Lung (tissue), 12 donors: ENCODE results near the gene BRWD1. TPM values are rescaled to one million over a fixed set of nuclear protein-coding genes. Genes with fewer than 3 reads are reported as not detected.

Experiments used
- ATAC-seq: fragments of 200-7000 bp; cut with Tn5 transposase; one replicate; pipeline ENCODE4 v1.9.1; 2020; ENCODE audit warnings: moderate number of reproducible peaks; ENCODE audit not compliant: insufficient read depth, low FRiP score
- DNase-seq, 3 donors: peaks; one replicate each; pipeline ENCODE4 v3.0.0-alpha.2; 2013 to 2017
- H3K27ac ChIP-seq, 2 donors: one replicate each; pipeline ENCODE4 v1.5.1; 2013; ENCODE audit warnings: mild to moderate bottlenecking in 2 of 2, moderate library complexity in 2 of 2, control low read depth in 1 of 2, inconsistent platforms in 1 of 2, low read depth in 1 of 2, low read length in 1 of 2
- H3K27me3 ChIP-seq, 3 donors: one replicate each; pipeline ENCODE4 v1.5.1; 2013; ENCODE audit warnings: low read length in 2 of 3; ENCODE audit not compliant: control insufficient read depth in 3 of 3, insufficient read depth in 3 of 3
- H3K36me3 ChIP-seq, 4 donors: one replicate each; pipeline ENCODE4 v1.5.1; 2013; ENCODE audit warnings: low read length in 4 of 4, mild to moderate bottlenecking in 1 of 4, moderate library complexity in 1 of 4; ENCODE audit not compliant: control insufficient read depth in 4 of 4, insufficient read depth in 4 of 4
- H3K4me1 ChIP-seq, 5 donors: one replicate each; pipeline ENCODE4 v1.5.1; 2013; ENCODE audit warnings: low read length in 5 of 5, mild to moderate bottlenecking in 2 of 5, moderate library complexity in 1 of 5; ENCODE audit not compliant: control insufficient read depth in 5 of 5, insufficient read depth in 5 of 5
- H3K4me3 ChIP-seq: one replicate; pipeline ENCODE4 v1.5.1; 2013; ENCODE audit warnings: mild to moderate bottlenecking, control low read depth, moderate library complexity
- H3K9ac ChIP-seq, 2 donors: one replicate each; pipeline ENCODE4 v1.5.1; 2013; ENCODE audit warnings: low read length in 2 of 2, control low read depth in 1 of 2; ENCODE audit not compliant: insufficient read depth in 1 of 2
- H3K9me3 ChIP-seq, 4 donors: one replicate each; pipeline ENCODE4 v1.5.1; 2013; ENCODE audit warnings: low read length in 3 of 4, mild to moderate bottlenecking in 1 of 4, moderate library complexity in 1 of 4; ENCODE audit not compliant: control insufficient read depth in 4 of 4, insufficient read depth in 3 of 4
- CTCF ChIP-seq: IDR thresholded peaks from 2 replicates; pipeline ENCODE4 v1.5.1; 2012; ENCODE audit warnings: mild to moderate bottlenecking; ENCODE audit errors: control extremely low read depth, extremely low read depth
- WGBS, 2 donors: extraction: QIAGEN DNeasy Blood & Tissue Kit; methylation state at CpG; one replicate each; pipeline ENCODE4 v1.1.7; 2013; 5-methylcytosine and 5-hydroxymethylcytosine counted together
- polyA plus RNA-seq, 2 donors: library from polyadenylated mRNA; stranded (reverse); fragments of 200-250 nt; gene quantifications; one replicate each; pipeline ENCODE4 v1.2.1, GENCODE V29; 2013
- total RNA-seq, 2 donors: library from RNA; depleted of rRNA in 1 of 2; stranded (reverse); fragments of >200 nt in 1 of 2; gene quantifications; one replicate each; pipeline ENCODE4 v1.2.1, GENCODE V29; 2014 to 2021
- donor health status: control.
- donor health status: control.
- donor health status: Bipolar disorder and iron deficiency.
- donor health status: healthy.
- donor health status: DM: yes; HTN: yes; CAD: no.

Gene BRWD1
- total and polyA plus RNA-seq, 4 donors = 9.5 to 145 (median 20.1) TPM

GRCh38 chr21:39341249-39341923 is 28.0 kb upstream of the BRWD1 start:
- 96 to 97% methylated on average over 6 of the region's 6 CpGs for WGBS, 2 donors

GRCh38 chr21:39340687-39341086 is 27.3 kb upstream of the BRWD1 start:
- ATAC-seq (no peak), DNase-seq (no peak)
- H3K4me1 ChIP-seq = peaks cover 0 to 9% (median 7%) of the 10 kb centered on the region in 5 donors
- peaks cover 8 to 31% (median 14%) of the 10 kb centered on the region in 4 donors for H3K36me3 ChIP-seq
- WGBS, 2 donors = 87 to 91% methylated on average over 6 of the region's 6 CpGs
- no peak overlapping the region for H3K9ac ChIP-seq
- no peak overlapping the region for H3K4me3 ChIP-seq
- no peaks in the 10 kb centered on the region for H3K9me3 ChIP-seq
- TF ChIP-seq CTCF = no peak
- no peaks in the 10 kb centered on the region for H3K27me3 ChIP-seq
- no peak overlapping the region for H3K27ac ChIP-seq

More at GRCh38 chr21:39341249-39341923, 28.0 kb upstream of the BRWD1 start:
- DNase-seq (no peak), ATAC-seq (no peak)
- H3K27ac ChIP-seq = no peak overlapping the region
- H3K4me1 ChIP-seq = peaks cover 0 to 14% (median 8%) of the 10 kb centered on the region in 5 donors
- H3K4me3 ChIP-seq = no peak overlapping the region
- H3K27me3 ChIP-seq = no peaks in the 10 kb centered on the region
- no peak for TF ChIP-seq CTCF
- H3K36me3 ChIP-seq = peaks cover 8 to 33% (median 14%) of the 10 kb centered on the region in 4 donors
- H3K9ac ChIP-seq = no peak overlapping the region
- no peaks in the 10 kb centered on the region for H3K9me3 ChIP-seq

- peaks cover 8 to 24% (median 13%) of the 10 kb centered on the region in 4 donors for H3K36me3 ChIP-seq
- no peak overlapping the region for H3K27ac ChIP-seq
- no peak overlapping the region for H3K4me3 ChIP-seq
- no peaks in the 10 kb centered on the region for H3K4me1 ChIP-seq
- H3K9ac ChIP-seq = no peak overlapping the region
- 90 to 97% methylated on average over 2 of the region's 2 CpGs for WGBS, 2 donors
- H3K27me3 ChIP-seq = no peaks in the 10 kb centered on the region
- DNase-seq = no peak
- ATAC-seq = no peak
- no peak for TF ChIP-seq CTCF
- H3K9me3 ChIP-seq = no peaks in the 10 kb centered on the region
These were observed 25.8 kb upstream of the BRWD1 start for GRCh38 chr21:39339231-39339630.
